ENCODE data around the gene NLRP3.

GRCh38 chr1:247415423-247416361 lies at the start of gene NLRP3:
- TF ChIP-seq CTCF (conservative IDR thresholded peaks at IDR 0.05), result no peak
- TF ChIP-seq EZH2 (IDR thresholded peaks at IDR 0.05; ENCODE audit: low read depth), result no peak
